ELF-1 (cell line): Measurements from ENCODE around the gene GNA15.
A peak's percentile ranks its signal among the peaks of the same experiment; 100 is the strongest.
"Not testable (repeated sequence)": the region's sequence is repeated elsewhere in the genome, so short reads cannot be mapped to it uniquely, and the experiment has no call there.

ENCODE experiments used
- DNase-seq: peaks from one replicate; pipeline ENCODE4 v3.0.0-alpha.2; 2016; ENCODE audit warnings: low read depth, low spot score

GNA15 gene

GRCh38 chr19:3190921-3191805 lies 55.3 kb downstream of the GNA15 start:
- DNase-seq, result no peak

- DNase-seq, result not testable (repeated sequence)
These were observed 55.9 kb downstream of the GNA15 start for GRCh38 chr19:3191806-3192104.

GRCh38 chr19:3192228-3192635 lies 56.4 kb downstream of the GNA15 start:
- no peak for DNase-seq

GRCh38 chr19:3192684-3193083 lies 56.9 kb downstream of the GNA15 start:
- no peak for DNase-seq

- no peak for DNase-seq
These were observed 57.6 kb downstream of the GNA15 start for GRCh38 chr19:3193256-3194105.

GRCh38 chr19:3194106-3195087 lies 58.6 kb downstream of the GNA15 start:
- DNase-seq, result no peak

GRCh38 chr19:3196064-3196932 lies 60.5 kb downstream of the GNA15 start:
- DNase-seq, result no peak

GRCh38 chr19:3196933-3197205 lies 61.0 kb downstream of the GNA15 start:
- no peak for DNase-seq

- DNase-seq, result no peak
These were observed 63.3 kb downstream of the GNA15 start for GRCh38 chr19:3198901-3199700.

GRCh38 chr19:3201072-3201700 lies 65.4 kb downstream of the GNA15 start:
- DNase-seq, result no peak

GRCh38 chr19:3201911-3202310 lies 66.1 kb downstream of the GNA15 start:
- DNase-seq, result no peak

- DNase-seq, result no peak
These were observed 66.5 kb downstream of the GNA15 start for GRCh38 chr19:3202346-3202745.

- DNase-seq, result not testable (repeated sequence)
These were observed 67.1 kb downstream of the GNA15 start for GRCh38 chr19:3202895-3203294.

GRCh38 chr19:3203805-3204645 lies 68.2 kb downstream of the GNA15 start:
- DNase-seq, result no peak

GRCh38 chr19:3204646-3205275 lies 68.9 kb downstream of the GNA15 start:
- DNase-seq, result no peak

- no peak for DNase-seq
These were observed 70.6 kb downstream of the GNA15 start for GRCh38 chr19:3206216-3206953.

- peak; percentile 76 for DNase-seq
These were observed 71.8 kb downstream of the GNA15 start for GRCh38 chr19:3207461-3208242.
